ENCODE measurements around the gene LIPC.

The LIPC gene

DNA sequence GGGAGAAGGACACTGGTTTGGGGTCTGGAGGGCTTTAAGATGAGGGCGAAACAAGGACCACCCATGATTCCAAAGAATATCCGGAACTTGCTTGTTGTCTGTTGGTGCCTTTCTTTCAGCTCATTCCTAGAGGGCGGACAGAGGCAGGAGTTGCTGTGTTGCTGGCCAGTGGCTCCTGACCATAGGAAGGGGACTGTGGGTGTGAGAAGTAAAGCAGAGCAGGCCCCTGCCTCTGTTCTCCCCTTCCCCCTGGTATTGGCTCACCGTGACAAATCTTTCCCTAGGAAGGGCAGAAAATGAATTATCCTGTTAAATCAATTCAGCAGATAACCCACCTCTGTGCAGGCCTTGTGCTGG lies 89.1 kb downstream of the LIPC start:
- no peak for DNase-seq

DNA sequence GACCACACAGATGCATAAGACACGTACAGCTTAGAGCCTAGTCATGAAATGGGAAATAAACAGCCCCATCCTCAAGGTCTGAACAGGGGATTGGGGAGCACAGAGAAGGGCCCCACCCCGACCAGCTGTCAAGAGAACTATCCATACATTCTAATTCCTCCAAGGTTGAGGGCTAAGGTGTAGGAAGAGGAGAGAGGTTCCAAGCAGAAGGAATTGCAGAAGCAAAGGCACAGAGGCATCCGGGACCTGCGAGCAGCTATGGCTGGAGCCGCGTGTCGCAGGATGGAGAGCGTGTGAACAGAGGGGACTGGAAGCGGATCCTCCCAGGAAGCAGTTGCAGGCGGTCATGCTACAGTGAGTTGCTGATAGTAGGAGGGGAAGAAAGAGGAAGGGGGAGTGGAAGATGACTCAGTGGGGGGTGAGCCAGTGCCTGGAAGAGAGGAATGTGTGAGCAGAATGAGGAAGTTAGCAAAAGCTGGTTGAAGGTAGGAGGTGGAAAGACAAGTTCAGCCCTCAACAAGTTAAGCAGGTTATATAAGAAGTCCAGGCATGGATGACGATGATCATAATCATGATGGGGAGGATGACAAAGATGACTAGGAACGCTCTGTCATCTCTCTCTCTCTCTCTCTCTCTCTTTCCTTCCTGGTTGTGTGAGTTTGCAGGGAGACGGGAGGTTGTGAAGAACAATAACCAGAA lies 89.7 kb downstream of the LIPC start:
- no peak for DNase-seq

DNA sequence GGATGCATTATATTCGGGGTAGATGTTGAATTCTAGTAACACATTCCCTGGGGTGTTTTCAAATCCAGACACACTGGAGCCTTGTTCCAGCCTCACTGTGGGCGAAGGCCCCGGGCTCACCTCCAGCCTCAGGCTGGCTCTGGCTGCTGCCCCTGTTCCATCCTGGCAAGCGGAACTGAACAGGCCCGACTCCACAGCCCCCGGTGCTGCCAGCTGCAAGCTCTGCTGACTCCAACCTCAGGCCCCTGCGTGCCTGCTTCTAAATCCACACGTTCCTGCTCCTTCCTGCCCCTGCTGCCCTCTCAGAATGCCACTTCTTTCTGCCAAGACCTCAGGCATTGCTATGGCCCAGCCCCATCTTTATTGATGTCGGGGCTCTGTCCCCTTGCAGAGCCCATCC lies 90.6 kb downstream of the LIPC start:
- DNase-seq, result no peak

DNA sequence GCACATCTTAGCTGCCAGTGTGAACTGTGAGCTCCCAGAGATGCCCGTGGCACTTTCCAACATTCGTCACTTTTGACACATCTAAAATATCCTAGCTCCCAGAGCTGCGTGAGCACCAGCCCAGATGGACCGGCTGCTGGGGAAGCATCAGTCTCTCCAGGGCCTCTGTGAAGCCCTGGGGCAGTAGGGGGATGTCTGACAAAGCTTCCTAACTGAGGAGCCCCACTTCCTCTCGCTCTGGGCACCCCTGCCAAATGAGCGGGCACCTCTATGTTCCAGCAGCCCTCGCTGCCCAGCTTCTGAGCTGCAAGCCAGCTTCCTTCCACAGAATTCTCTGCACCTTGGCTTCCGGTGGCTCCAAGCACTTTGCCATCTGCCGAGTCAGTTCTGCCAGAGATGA lies 91.1 kb downstream of the LIPC start:
- DNase-seq, result peak; percentile 9

DNA sequence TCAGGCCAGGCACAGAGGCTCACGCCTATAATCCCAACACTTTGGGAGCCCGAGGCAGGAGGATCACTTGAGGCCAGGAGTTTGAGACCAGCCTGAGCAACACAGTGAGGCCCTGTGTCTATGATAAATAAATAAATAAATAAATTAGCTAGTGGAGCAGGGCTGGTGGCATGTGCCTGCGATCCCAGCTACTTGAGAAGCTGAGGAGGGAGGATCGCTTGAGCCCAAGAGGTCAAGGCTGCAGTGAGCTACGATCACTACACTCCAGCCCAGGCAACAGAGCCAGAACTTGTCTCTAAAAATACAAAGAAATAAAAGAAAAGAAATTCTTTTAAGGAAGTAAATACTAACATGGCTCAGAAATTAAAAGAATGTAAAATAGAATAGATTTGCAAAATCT lies 91.8 kb downstream of the LIPC start:
- DNase-seq, result no peak

DNA sequence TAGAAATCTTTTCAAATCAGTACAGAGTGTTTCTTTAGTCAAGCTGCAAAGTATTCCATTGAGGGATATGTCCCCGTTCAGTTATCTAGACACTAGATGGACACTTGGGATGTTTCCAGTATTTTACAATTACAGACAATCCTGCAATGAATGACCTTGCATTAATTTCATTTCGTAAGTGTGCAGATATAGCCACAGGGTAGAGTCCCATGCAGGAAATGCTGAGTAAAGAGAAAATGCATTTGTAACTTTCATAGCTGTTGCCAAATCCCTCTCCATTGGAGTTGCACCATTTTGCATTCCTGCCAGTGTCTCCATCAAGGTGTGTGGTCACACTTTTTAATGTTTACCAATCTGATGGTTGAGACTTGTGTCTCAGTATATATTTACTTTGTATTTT lies 92.5 kb downstream of the LIPC start:
- no peak for DNase-seq

DNA sequence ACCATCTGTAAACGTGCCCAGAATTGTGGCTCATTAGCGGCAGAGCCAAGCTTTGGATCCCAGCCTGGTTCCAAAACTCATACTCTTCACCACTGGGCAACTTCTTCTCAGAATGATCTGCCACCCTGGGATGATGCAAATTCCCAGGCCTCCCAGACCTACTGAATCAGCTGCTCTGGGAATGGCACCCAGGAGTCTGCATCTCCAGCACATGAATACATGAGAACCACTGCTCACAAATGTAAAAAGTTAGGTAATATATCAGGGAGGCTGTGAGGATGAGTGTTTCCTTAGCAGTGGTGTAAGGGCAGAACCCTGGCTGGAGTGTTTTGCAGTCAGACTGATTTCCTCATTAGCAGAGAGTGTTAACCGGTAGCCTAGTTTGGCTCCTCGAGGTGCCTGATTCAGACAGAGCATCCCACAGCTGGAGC lies 94.2 kb downstream of the LIPC start:
- no peak for DNase-seq

DNA sequence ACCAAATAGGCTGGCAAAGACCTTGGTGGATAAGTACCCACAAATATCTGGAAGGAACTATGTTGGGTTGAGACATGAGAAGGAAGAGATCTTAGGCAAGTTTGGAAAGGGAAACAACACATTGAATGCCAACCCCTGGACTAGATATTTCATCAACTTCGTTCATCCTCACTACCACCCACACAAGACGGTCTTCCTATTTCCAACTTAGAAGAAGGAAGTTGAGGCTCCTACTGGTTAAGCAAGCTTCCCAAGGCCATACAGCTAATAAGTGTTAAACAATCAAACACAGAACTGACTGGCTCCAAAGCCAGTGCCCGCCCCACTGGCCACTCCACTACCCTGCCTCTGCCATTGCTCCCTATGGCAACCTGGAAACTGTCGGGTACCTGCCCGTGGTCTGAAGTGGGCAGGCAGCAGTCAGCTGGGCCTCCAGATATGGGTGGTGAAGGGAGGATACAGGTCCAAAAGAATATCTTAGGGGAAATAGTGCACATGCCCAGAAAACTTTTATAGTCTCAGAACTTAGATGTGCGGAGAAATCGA lies 94.9 kb downstream of the LIPC start:
- DNase-seq, result no peak

DNA sequence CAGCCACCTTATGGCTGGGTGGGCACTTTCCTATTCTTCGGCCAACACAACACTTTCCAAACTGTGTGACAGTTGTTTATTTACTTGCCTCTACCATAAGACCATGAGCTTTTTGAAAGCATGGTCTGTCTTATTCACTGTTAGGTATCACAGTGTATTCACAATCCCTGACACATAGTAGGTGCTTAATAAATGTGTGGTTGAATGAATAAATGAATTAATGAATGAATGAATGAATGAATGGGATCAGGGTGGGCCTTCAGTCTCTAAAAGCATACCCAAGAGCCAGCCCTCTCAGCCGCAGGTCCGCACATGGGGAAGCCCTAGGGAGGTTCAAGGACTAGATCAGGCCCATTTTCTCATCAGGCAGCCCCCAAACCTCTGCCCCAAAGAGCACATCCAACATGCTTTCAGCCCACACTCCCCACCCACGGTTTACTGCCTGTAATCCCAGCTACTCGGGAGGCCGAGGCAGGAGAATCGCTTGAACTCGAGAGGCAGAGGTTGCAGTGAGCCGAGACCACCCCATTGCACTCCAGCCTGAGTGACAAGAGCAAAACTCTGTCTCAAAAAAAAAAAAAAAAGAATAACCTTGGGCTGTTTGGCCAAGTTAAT lies 95.9 kb downstream of the LIPC start:
- no peak for DNase-seq

DNA sequence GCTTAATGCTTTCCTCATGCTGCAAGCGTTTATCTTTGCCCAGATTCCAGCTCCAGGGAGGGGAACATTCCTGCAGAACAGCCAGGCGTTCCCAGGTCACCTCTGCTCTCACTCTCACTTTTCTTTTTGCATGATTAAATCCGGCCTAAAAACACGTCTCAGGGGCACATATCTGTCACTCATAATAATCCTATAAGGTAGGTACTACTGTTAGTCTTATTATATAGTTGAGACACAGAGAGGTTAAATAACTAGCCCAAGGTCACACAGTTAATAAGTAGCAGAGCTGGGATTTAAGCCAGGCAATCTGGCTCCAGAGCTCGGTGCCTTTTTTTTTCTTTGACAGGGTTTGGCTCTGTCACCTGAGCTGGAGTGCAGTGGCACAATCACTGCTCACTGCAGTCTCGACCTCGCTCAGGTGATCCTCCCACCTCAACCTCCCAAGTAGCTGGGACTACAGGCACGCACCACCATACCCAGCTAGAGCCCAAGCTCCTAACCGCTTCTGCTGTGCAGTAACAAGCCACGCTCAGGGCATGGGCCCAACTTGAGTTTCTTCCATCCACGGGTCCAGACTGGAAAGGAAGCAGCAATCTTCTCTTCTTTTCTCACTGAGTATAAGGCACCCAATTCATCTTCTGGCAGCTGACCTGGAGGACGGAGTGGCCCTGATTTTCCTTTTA lies 96.5 kb downstream of the LIPC start:
- no peak for DNase-seq

DNA sequence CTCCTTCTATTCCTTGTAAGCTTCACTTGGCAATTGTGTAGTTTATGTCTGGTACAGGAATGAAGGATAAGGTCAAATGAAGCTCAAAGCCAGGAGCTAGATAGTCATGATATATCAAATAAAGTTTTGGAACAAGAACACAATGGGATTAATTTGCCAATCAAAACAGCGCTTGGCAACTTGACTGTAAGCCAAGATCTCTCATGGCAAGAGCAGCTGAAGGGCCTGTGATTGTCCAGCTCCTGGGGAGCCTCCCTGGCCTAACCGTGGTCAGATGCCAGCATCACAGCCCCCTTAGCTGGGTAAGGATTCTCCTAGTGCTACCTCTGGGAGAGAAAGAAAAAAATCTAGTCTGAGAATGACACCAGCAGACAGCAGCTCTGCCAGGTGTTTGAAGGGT lies 97.2 kb downstream of the LIPC start:
- no peak for DNase-seq

DNA sequence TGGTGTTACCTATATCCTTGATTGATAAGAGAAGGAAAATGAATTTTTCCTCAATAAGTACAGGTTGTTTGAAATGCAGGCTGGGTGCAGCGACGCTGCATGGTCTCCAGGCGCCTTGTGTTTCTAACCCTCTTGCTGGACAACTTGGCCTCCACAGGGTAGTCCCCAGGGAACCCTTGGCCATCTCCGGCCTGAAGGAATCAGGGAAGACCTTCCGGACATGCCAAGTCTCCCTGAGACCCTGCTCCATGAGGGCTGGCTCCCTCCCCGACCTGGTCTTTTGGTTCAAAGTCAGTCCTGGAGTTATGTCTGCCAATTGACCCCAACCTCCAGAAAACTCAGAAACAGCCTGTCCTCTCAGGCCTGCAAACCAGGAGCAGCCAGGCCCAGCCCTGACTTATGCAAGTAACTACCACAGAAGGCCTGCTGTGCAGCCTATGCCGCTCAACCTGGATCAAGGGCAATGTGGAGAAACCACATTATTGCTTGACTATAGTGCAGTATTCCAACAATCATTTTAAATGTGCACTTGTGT lies 98.3 kb downstream of the LIPC start:
- DNase-seq, result no peak

DNA sequence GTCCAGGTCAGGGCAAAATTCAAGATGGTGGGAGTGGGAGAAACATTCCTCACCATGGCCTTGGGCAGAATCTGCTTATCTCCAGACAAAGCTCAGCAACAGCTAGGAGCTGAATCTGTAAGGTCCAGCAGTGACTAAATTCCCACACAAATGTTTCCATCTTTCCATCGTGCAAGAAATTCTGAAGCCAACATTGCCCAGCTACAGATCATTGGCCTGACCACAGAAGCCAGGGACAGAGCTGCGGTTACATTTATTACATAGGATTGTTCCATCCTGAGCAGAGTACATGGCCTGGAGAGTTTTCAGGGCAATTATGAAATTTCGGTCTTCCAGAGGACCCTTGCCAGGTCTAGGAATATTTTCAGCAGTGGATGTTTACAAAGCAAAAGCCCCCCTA lies 100.3 kb downstream of the LIPC start:
- no peak for DNase-seq

DNA sequence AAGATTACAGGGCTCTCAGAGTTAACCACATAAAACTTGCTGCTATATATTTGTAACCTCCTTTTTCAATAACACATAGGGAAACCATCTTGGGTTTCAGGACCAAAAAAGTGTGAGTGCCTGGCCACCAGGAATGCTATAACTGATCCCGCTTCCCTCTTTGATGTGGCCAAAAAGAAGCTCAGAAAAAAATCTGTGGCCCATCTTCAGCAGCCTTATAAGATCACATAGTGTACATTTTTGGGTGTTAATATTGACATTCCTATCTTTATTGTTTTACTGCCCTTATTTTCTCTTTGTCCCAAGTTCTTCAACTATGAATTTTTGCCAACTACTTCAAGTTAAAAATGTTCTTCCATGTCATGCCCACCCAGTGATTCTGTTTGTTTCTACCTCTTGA lies 102.8 kb downstream of the LIPC start:
- no peak for DNase-seq

DNA sequence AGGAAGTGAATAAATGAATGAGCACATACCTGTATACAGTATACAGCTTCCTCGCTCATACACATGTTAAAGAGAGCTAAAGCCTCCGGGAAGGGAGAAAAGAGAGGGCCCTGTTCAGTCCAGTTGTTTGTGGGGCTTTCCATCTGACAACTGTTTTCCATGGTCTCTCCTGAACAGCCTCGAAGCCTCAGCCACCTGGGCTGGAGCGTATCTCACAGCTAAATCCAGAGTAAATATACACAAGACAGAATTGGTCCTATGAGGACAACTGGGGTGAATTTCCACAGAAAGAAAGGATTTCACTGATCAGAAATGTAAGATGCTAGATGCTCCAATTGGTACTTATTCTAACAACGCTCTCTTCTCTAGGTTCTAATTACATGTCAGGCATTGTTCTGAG lies 103.5 kb downstream of the LIPC start:
- no peak for DNase-seq

DNA sequence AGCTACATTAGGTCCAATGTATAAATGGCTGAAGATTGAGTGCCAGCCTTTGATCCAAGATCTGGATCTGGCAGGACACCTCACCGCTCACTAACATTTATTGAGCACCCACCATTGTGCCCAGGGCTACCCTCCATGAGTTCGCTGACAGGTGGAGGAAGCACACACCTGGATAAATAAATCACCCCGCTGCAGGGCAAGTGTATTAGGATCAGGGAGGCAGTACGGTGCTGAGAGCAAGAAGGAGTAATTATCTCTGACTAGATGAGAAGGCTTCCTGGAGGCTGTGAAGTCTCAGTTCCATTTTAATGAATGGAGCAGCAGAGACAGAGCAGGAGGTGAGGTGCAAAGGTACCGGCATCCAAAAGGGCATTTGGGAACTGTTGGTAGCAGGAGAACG lies 104.1 kb downstream of the LIPC start:
- DNase-seq, result no peak

DNA sequence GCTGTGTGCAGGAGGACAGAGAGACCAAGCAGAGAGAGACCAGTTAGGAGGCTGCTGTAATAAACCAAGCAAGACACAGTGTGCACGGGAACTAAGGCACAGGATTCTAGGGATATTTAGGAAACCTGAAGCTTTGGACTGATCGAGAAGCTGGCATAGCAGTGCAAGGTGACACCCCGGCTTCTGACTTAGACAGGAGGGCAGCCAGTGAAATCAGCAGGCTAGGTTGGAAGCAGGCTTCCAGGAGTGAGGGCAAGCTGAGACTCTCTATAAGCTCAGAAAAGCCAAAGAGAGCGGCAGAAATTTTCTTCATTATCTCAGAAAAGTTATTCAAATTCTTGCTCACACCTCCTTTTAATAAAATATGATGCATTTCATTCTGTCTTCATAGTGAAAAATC lies 104.6 kb downstream of the LIPC start:
- no peak for DNase-seq

DNA sequence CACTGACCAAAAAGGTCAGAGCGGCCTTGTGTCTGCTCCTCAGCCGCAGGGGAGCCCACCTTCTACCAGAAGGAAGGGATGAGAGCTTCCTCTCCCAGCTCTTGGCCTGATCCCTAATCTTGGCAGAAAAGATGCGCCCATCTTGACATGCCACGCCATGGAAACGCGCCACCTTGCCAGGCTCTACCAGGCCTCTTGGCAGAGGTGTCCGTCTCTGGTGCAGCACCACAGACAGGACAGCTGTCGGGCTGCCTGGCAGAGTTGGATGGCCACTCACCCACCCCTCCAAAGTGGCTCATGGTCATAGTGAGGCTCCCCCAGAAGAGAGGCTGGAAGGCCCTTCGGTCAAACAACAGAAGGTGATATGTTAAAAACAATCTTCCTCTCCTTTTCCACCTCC lies 105.2 kb downstream of the LIPC start:
- no peak for DNase-seq

DNA sequence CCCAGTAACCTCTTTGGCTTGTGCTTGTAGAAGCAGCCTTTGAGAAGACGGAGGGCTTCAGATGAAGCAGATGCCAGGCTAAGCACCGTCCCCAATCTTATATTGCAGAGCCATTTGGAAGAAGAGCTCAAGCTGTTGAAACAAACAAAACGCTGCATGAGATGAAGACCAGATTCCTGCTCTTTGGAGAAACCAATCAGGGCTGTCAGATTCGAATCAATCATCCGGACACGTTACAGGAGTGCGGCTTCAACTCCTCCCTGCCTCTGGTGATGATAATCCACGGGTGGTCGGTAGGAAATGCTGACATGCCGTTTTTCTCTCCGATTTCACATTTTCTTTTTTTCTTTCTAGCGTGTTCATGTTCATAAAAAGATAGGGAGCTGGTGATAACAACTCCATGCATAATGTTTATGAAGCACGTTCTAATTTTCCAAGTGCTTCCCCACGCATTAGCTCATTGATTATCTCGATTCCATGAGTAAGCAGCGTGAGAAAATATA lies 106.5 kb downstream of the LIPC start:
- DNase-seq, result no peak

DNA sequence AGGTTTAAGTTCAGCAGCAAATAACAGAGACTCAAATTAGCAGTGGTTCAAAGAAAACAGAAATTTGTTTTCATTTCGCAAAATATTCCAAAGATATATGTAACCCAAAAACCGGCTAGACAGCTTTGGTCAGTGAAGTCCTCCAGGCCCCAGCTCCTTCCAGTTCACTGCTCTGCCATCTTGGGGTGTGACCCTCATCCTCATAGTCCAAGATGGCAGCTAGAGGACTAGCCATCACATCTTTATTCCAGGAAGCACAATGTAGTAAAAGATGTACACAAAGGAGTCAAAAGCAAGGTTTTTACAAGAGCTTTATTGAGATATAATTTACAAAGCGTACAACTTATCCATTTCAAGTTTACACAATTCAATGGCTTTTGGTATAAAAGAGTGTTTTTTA lies 107.1 kb downstream of the LIPC start:
- no peak for DNase-seq

DNA sequence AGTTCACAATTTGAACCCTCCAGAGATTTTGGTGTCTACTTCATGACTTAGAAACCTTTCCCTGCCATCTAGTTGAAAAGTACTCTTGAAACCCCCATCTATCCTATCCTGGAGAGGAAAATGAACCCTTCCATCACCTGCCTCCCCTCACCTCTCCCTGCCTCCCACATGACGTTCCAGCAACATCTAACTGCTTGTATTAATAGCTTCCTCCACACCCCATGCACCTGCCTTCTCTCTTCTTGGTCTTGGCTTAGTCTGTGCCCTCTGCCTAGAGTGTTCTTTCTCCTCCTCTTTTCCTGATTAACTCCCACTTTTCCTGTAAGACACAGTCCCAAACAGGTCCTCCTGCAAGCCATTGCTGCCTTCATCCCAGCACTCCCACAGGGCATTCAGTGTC lies 107.8 kb downstream of the LIPC start:
- no peak for DNase-seq

DNA sequence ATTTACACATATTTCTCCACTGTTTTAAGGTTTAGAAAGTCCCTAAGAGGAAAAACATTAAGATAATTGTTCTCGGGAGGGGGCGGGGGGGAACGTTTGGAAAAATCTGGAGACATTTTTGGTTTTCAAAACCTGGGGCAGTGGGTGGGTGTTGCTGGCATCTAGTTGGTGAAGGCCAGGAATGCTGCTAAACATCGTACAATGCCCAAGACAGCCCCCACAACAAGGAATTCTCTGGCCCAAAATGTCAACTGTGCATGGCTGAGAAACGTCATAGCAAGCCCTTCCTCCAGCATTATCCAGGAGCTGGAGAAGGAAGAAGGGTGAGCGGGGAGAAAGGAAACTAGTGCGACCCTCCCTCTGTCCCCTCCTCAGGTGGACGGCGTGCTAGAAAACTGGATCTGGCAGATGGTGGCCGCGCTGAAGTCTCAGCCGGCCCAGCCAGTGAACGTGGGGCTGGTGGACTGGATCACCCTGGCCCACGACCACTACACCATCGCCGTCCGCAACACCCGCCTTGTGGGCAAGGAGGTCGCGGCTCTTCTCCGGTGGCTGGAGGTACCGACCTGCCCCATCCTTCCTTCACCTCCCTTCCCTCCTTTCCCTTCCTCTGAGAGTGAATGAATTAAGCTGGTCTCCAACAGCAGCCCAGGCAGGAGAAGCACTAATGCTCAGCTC lies 109.8 kb downstream of the LIPC start:
- DNase-seq, result no peak

DNA sequence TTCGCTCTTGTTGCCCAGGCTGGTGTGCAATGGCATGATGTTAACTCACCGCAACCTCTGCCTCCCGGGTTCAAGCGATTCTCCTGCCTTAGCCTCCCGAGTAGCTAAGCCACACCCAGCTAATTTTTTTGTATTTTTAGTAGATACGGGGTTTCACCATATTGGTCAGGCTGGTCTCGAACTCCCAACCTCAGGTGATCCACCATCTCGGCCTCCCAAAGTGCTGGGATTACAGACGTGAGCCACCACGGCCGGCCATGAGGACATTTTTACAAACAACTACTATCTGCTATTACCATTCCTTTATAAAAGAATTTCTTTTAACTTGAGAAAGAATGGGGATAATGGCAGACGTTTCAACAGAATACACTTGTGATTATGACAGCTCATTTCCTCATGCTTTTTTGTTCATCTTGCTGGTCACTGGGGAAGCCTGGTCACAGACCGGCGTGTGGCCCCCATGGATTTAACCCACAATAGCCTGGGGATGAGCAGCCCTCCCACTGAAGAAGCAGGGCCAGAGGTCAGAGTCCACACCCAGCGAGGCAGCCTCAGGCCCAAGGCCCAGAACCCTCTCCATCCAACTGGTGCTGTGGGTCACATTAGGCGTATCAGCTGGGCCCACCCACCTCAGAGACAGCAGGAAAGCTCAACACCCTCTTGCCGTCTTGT lies 112.0 kb downstream of the LIPC start:
- DNase-seq, result no peak
